Subcutaneous adipose tissue (tissue), 4 donors: ENCODE measurements around the gene RASSF5. TPM values are rescaled to one million over a fixed set of nuclear protein-coding genes. Genes with fewer than 3 reads are reported as not detected.

Source experiments
- small RNA-seq: library from RNA; depleted of rRNA; stranded (forward); fragments of <200 nt; gene quantifications from one replicate; pipeline ENCODE3, GENCODE V24; 2016
- total RNA-seq, 4 donors: library from RNA; depleted of rRNA; stranded (reverse); fragments of >200 nt; gene quantifications; one replicate each; pipeline ENCODE4 v1.1.0, GENCODE V29; 2016

Gene RASSF5
- total RNA-seq, 4 donors from 2014 or later, result 5.2 to 17.3 (median 9.0) TPM

Small RNA genes within 50 kb of the gene (small RNA-seq; reads per million reads assigned to genes)
- 0.49 reads per million for gene MIR6769B

Other genes starting within 250 kb of the RASSF5 start
- 1 to 10 TPM; 4.0 to 4.9 (median 4.9) TPM for gene IKBKE, start 37.1 kb upstream of the RASSF5 start, total RNA-seq
- gene EIF2D, start 104.9 kb downstream of the RASSF5 start, total RNA-seq, result 10 to 100 TPM; 43.5 to 64.6 (median 51.4) TPM
- 10 to 100 TPM in 2 of 4 donors, 1 to 10 TPM in 2; 7.6 to 11.3 (median 9.8) TPM for gene DYRK3, start 128.0 kb downstream of the RASSF5 start, total RNA-seq
- 10 to 100 TPM; 37.8 to 63.3 (median 42.9) TPM for gene MAPKAPK2, start 177.4 kb downstream of the RASSF5 start, total RNA-seq